HEK293T (cell line): Measurements from ENCODE around the gene CGNL1.

Experiments used
- BHLHE40 ChIP-seq: fragments of 450-650 bp; IDR thresholded peaks from 2 replicates; pipeline ENCODE4 v1.6.1; 2016; ENCODE audit warnings: mild to moderate bottlenecking, moderate library complexity, borderline replicate concordance
- ELF4 ChIP-seq: fragments of 450-650 bp; IDR thresholded peaks from 2 replicates; pipeline ENCODE4 v1.6.1; 2017; ENCODE audit warnings: antibody characterized with exemption
- FOXA1 ChIP-seq: fragments of 450-650 bp; IDR thresholded peaks from 2 replicates; pipeline ENCODE4 v1.6.1; 2016; ENCODE audit warnings: mild to moderate bottlenecking
- FOXM1 ChIP-seq: fragments of 450-650 bp; IDR thresholded peaks from 2 replicates; pipeline ENCODE4 v1.6.1; 2017; ENCODE audit warnings: mild to moderate bottlenecking, borderline replicate concordance
- LEF1 ChIP-seq: fragments of 450-650 bp; IDR thresholded peaks from 2 replicates; pipeline ENCODE4 v1.6.1; 2017; ENCODE audit warnings: mild to moderate bottlenecking, borderline replicate concordance
- NFRKB ChIP-seq: fragments of 450-650 bp; IDR thresholded peaks from 2 replicates; pipeline ENCODE4 v1.6.1; 2016; ENCODE audit warnings: mild to moderate bottlenecking, moderate library complexity
- SP1 ChIP-seq: fragments of 450-650 bp; IDR thresholded peaks from 2 replicates; pipeline ENCODE4 v1.6.1; 2017
- SUZ12 ChIP-seq: fragments of 450-650 bp; IDR thresholded peaks from 2 replicates; pipeline ENCODE4 v1.6.1; 2016; ENCODE audit warnings: mild to moderate bottlenecking
- TARDBP ChIP-seq: fragments of 450-650 bp; IDR thresholded peaks from 2 replicates; pipeline ENCODE4 v1.6.1; 2016
- ZNF384 ChIP-seq: fragments of 450-650 bp; IDR thresholded peaks from 2 replicates; pipeline ENCODE4 v1.6.1; 2016
- TF ChIP-seq, protein P1 (sequence below): fragments of 450-650 bp; IDR thresholded peaks from 2 replicates; pipeline ENCODE4 v1.6.1; 2016

- TF ChIP-seq SP1 (no peak), LEF1 (no peak), ZNF384 (no peak), FOXM1 (no peak), ELF4 (no peak), FOXA1 (no peak), SUZ12 (no peak), TARDBP (no peak), BHLHE40 (no peak), NFRKB (no peak)
- TF ChIP-seq, protein P1, sequence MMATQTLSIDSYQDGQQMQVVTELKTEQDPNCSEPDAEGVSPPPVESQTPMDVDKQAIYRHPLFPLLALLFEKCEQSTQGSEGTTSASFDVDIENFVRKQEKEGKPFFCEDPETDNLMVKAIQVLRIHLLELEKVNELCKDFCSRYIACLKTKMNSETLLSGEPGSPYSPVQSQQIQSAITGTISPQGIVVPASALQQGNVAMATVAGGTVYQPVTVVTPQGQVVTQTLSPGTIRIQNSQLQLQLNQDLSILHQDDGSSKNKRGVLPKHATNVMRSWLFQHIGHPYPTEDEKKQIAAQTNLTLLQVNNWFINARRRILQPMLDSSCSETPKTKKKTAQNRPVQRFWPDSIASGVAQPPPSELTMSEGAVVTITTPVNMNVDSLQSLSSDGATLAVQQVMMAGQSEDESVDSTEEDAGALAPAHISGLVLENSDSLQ, result no peak
Observed at GRCh38 chr15:57352535-57353316, 23.6 kb upstream of the CGNL1 start.
